GM18517 (cell line): ENCODE results near the gene PFDN2.

Experiments used
- ATAC-seq: cut with Tn5 transposase; IDR thresholded peaks from one replicate; pipeline ENCODE4 v1.9.1; 2021; ENCODE audit warnings: mild to moderate bottlenecking, moderate library complexity; ENCODE audit not compliant: unreplicated experiment

PFDN2 gene

GRCh38 chr1:161061419-161061818 lies 56.4 kb downstream of the PFDN2 start:
- ATAC-seq: no peak

- ATAC-seq: no peak
These were observed 58.5 kb downstream of the PFDN2 start for GRCh38 chr1:161059293-161059692.

GRCh38 chr1:161054805-161055204 lies 63.0 kb downstream of the PFDN2 start:
- no peak for ATAC-seq

GRCh38 chr1:161054232-161054631 lies 63.6 kb downstream of the PFDN2 start:
- no peak for ATAC-seq

- ATAC-seq: no peak
These were observed 64.9 kb downstream of the PFDN2 start for GRCh38 chr1:161052899-161053298.

GRCh38 chr1:161051219-161051618 lies 66.6 kb downstream of the PFDN2 start:
- ATAC-seq: no peak
